Body of pancreas (tissue), 4 donors: ENCODE results near the gene AP1M1.

Source experiments
- CTCF ChIP-seq, 7 experiments: fragments of 450-650 bp in 4 of 7; fragments of 200-600 bp in 3 of 7; sonication (generic) in 3 of 7; IDR thresholded peaks; one replicate each; pipeline ENCODE4 v1.5.1; 2016 to 2019; ENCODE audit warnings: antibody characterized with exemption in 7 of 7
- POLR2A ChIP-seq, 3 donors: fragments of 450-650 bp; IDR thresholded peaks; one replicate each; pipeline ENCODE4 v1.6.1; 2016; ENCODE audit warnings: antibody characterized with exemption in 3 of 3, mild to moderate bottlenecking in 2 of 3

- TF ChIP-seq CTCF (IDR thresholded peaks at IDR 0.05) (no peak), POLR2A (IDR thresholded peaks at IDR 0.05) (no peak)
Measured at GRCh38 chr19:16170134-16170533, 27.6 kb upstream of the AP1M1 start.
